Urothelium cell line (cell line): ENCODE data around the gene PSMB3.
"Not testable (repeated sequence)": the region's sequence is repeated elsewhere in the genome, so short reads cannot be mapped to it uniquely, and the experiment has no call there.

Source experiments
- DNase-seq: peaks from one replicate; pipeline ENCODE4 v3.0.0; 2011; ENCODE audit warnings: low spot score, mixed read lengths
- FAIRE-seq: peaks from 2 replicates; lab custom pipeline; 2011; peaks lifted over from hg19 to GRCh38; lab: Jason Lieb, UNC

The PSMB3 gene

GRCh38 chr17:38715216-38715943 lies 37.2 kb upstream of the PSMB3 start:
- FAIRE-seq = no peak
- DNase-seq = no peak

GRCh38 chr17:38716368-38717005 lies 36.1 kb upstream of the PSMB3 start:
- no peak for DNase-seq
- no peak for FAIRE-seq

DNA sequence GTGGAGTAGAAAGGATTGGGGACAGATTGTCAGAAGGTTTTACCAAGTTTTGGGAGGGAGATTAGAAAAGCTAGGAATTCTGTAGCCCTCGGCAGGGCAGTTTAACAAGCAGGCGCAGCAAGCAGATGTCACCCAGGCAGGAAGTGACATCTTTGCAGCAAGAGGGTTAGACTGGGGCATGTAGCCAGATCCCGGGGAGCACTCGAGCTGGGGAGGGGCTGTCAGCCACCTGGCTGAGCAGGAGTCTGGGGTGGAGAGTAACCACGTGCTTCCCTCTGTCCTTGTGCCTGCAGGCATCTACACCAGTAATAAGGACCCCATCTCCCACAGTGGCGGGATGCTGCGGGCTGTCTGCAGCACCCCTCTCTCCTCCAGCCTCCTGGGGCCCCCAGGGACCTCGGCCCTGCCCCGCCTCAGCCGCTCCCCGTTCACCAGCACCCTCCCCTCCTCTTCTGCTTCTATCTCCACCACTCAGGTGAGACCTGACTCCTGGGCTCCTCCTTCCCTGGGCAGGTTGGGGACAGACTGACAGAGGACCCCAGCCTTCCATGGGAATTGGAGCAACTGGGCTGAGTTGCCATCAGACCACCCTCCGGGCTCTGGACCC lies 35.3 kb upstream of the PSMB3 start:
- FAIRE-seq (no peak), DNase-seq (no peak)

- no peak for FAIRE-seq
- DNase-seq = no peak
Observed at GRCh38 chr17:38719289-38719942, 33.1 kb upstream of the PSMB3 start.

GRCh38 chr17:38719943-38720641 lies 32.4 kb upstream of the PSMB3 start:
- DNase-seq (no peak), FAIRE-seq (no peak)

GRCh38 chr17:38720941-38721340 lies 31.6 kb upstream of the PSMB3 start:
- no peak for FAIRE-seq

DNA sequence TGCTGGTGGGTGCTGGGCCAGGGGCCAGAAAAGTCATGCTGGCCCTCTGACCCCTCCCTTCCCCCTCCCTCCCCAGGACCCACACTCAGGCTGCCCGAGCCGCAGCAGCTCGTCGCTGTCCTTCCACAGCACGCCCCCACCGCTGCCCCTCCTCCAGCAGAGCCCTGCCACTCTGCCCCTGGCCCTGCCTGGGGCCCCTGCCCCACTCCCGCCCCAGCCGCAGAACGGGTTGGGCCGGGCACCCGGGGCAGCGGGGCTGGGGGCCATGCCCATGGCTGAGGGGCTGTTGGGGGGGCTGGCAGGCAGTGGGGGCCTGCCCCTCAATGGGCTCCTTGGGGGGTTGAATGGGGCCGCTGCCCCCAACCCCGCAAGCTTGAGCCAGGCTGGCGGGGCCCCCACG lies 30.7 kb upstream of the PSMB3 start:
- FAIRE-seq = no peak
- no peak for DNase-seq

More at GRCh38 chr17:38720941-38721340, 31.6 kb upstream of the PSMB3 start:
- no peak for DNase-seq

GRCh38 chr17:38724337-38724988 lies 28.1 kb upstream of the PSMB3 start:
- no peak for DNase-seq
- no peak for FAIRE-seq

GRCh38 chr17:38725066-38725465 lies 27.5 kb upstream of the PSMB3 start:
- no peak for FAIRE-seq
- no peak for DNase-seq

DNA sequence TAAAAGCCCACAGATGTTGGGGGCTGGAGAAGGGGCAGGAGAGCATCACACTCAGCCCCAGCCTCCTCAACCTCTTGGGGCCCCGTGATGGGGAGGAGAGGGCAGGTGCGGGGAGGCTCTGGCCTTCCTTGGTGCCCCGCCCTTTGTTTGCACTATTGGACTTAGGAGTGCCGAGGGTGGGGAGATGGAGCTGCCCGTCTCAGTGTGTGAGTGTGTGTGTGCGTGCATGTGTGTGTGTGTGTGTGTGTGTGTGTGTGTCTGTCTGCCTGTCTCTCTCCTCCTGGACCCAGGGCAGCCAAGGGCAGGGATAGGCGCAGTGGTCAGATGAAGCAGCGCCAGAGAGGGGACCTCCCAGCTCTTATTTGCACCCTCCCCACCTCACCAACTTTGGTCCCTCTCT lies 26.4 kb upstream of the PSMB3 start:
- DNase-seq, FAIRE-seq: not testable (repeated sequence)

- FAIRE-seq (no peak), DNase-seq (no peak)
Observed at GRCh38 chr17:38727736-38728135, 24.8 kb upstream of the PSMB3 start.

- DNase-seq = no peak
- no peak for FAIRE-seq
Observed at GRCh38 chr17:38728290-38728831, 24.2 kb upstream of the PSMB3 start.

GRCh38 chr17:38729368-38729885 lies 23.1 kb upstream of the PSMB3 start:
- no peak for FAIRE-seq

GRCh38 chr17:38729886-38730525 lies 22.5 kb upstream of the PSMB3 start, which contains the start of gene CISD3:
Gene CISD3, plus strand, starts transcription at chr17:38730341. Its CDS starts 18 bp downstream, at chr17:38730359.
- DNase-seq (peak; percentile 96), FAIRE-seq (no peak)

More at GRCh38 chr17:38729368-38729885, 23.1 kb upstream of the PSMB3 start:
- DNase-seq = no peak

DNA sequence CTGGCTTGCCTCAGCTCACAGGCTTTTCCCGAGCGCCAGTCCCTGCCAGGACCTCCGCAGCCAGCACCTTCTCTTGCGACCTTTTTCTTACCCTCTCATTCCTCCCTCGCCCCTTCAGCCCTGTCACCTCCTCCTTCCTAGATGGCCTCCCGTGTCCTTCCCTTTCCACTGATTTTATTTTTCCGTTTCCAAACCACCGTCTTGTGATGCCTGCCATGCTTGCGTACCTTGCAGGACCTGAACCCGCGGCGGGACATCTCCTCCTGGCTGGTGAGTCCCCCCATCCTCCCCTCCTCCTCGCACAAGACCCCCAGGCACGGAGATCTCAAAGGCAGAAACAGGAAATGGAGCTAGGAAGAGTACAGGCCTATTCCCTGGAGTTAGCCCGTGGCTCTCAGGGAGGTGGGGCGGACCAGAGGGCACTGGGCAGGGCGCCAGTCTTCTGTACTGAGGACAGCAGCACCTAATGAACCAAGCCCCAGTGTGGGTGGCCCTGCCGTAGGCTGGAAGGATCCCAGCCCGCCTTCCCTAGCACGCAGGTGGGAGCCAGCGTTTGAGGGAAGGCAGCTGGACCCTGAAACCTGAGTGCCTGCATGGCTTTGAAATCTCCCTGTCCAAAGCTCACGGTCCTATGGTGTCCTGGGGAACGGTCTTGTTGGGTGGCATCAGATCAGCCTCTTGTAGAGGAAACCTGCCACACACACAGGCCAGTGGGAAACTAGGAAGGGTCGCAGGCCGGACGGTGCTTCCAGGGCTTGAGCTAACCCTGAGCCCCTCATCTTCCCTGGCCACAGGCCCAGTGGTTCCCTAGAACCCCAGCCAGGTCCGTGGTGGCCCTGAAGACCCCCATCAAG lies 21.8 kb upstream of the PSMB3 start:
- FAIRE-seq (no peak), DNase-seq (peak; percentile 69)

DNA sequence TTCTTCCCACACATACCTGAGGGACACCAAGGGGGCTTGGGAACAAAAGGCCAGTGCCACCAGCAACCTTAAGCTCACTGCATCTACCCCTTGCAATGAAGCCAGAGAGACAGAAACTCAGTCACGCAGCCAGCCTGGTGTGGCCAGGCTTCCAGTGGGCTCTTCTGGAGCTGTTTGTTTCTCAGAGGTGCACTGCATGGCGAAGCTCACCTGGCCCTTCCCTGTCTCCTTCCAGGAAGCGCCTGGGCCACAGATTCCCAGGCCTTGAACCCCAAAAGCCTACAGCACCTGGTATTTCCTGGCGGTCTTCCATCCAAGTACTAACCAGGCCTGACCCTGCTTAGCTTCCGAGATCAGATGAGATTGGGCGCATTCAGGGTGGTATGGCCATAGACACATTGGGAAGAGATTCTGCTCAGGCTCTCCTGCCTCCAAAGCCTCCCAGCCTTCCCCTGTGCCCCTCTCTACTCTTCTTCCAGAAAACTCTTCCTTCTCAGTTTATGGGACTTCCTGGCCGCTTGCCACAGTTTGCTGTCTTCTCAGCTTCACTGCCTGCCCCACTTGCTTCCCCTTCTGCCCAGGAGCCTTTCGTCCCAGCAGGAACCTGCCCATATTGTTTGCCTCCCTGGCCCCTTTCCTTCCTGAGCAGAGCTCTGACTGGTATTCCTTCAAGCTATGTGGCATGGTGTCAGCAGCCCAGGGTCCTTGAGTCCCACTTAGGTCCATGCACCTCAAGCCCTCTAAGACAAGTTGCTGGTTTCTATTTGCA lies 20.8 kb upstream of the PSMB3 start:
- DNase-seq (no peak), FAIRE-seq (no peak)

GRCh38 chr17:38732376-38733281 lies 19.9 kb upstream of the PSMB3 start:
- DNase-seq (no peak), FAIRE-seq (no peak)
